Fibroblast of the conjunctiva (primary cell): ENCODE data around the gene PTPN3.

Experiments
- DNase-seq: peaks from one replicate; pipeline ENCODE4 v3.0.0-alpha.2; 2010; ENCODE audit warnings: low read depth

PTPN3 gene

GRCh38 chr9:109424618-109425017, 73.5 kb downstream of the PTPN3 start:
- no peak for DNase-seq

GRCh38 chr9:109423877-109424276, 74.2 kb downstream of the PTPN3 start:
- DNase-seq: no peak

GRCh38 chr9:109422641-109423040, 75.5 kb downstream of the PTPN3 start:
- DNase-seq: no peak

- DNase-seq: no peak
Observed at GRCh38 chr9:109421026-109421970, 76.8 kb downstream of the PTPN3 start.

GRCh38 chr9:109419531-109419930, 78.6 kb downstream of the PTPN3 start:
- no peak for DNase-seq

GRCh38 chr9:109418827-109419226, 79.3 kb downstream of the PTPN3 start:
- DNase-seq: no peak

GRCh38 chr9:109417585-109418544, 80.2 kb downstream of the PTPN3 start:
- no peak for DNase-seq

- no peak for DNase-seq
Observed at GRCh38 chr9:109417054-109417453, 81.1 kb downstream of the PTPN3 start.

- DNase-seq: no peak
Observed at GRCh38 chr9:109416135-109416706, 81.9 kb downstream of the PTPN3 start.

GRCh38 chr9:109414125-109414785, 83.9 kb downstream of the PTPN3 start:
- DNase-seq: no peak

GRCh38 chr9:109411798-109412352, 86.2 kb downstream of the PTPN3 start:
- DNase-seq: peak; percentile 27

- DNase-seq: no peak
Observed at GRCh38 chr9:109411069-109411761, 86.9 kb downstream of the PTPN3 start.

- DNase-seq: no peak
Observed at GRCh38 chr9:109409773-109410397, 88.2 kb downstream of the PTPN3 start.

GRCh38 chr9:109408759-109409462, 89.2 kb downstream of the PTPN3 start:
- DNase-seq: no peak

- no peak for DNase-seq
Observed at GRCh38 chr9:109403766-109404320, 94.3 kb downstream of the PTPN3 start.

GRCh38 chr9:109403116-109403515, 95.0 kb downstream of the PTPN3 start:
- DNase-seq: no peak

GRCh38 chr9:109401990-109402318, 96.2 kb downstream of the PTPN3 start:
- DNase-seq: no peak

GRCh38 chr9:109401169-109401989, 96.7 kb downstream of the PTPN3 start:
- peak; percentile 17 for DNase-seq
